Activated CD4-positive, CD25-positive, alpha-beta regulatory T cell treated with anti-CD3 and anti-CD28 coated beads, Interleukin-2, amount 50 U/mL, for 72 hours (primary cell): ENCODE results near the gene C1D.
"Not testable (repeated sequence)": the region's sequence is repeated elsewhere in the genome, so short reads cannot be mapped to it uniquely, and the experiment has no call there.

ENCODE experiments used
- DNase-seq: peaks from one replicate; pipeline ENCODE4 v3.0.0; 2021

Gene C1D

GRCh38 chr2:68062680-68063387, at the start of gene C1D:
Gene C1D, minus strand, starts transcription at chr2:68063004. Its CDS starts 15,694 bp downstream, at chr2:68047310.
- peak; percentile 96 for DNase-seq

GRCh38 chr2:68110102-68110501, 47.3 kb upstream of the C1D start:
- no peak for DNase-seq

GRCh38 chr2:68108120-68108519, 45.3 kb upstream of the C1D start:
- DNase-seq = no peak

GRCh38 chr2:68107475-68107874, 44.7 kb upstream of the C1D start:
- DNase-seq = no peak

GRCh38 chr2:68104111-68104835, 41.5 kb upstream of the C1D start:
- DNase-seq = no peak

GRCh38 chr2:68103709-68104055, 40.9 kb upstream of the C1D start:
- DNase-seq = no peak

GRCh38 chr2:68103030-68103708, 40.4 kb upstream of the C1D start:
- no peak for DNase-seq

- DNase-seq = no peak
Observed at GRCh38 chr2:68100189-68100588, 37.4 kb upstream of the C1D start.

- DNase-seq = no peak
Observed at GRCh38 chr2:68099260-68099659, 36.5 kb upstream of the C1D start.

GRCh38 chr2:68098291-68098797, 35.5 kb upstream of the C1D start:
- DNase-seq = no peak

- DNase-seq = no peak
Observed at GRCh38 chr2:68094111-68094510, 31.3 kb upstream of the C1D start.

- no peak for DNase-seq
Observed at GRCh38 chr2:68093634-68094033, 30.8 kb upstream of the C1D start.

GRCh38 chr2:68091439-68092034, 28.7 kb upstream of the C1D start:
- no peak for DNase-seq

GRCh38 chr2:68089961-68090360, 27.2 kb upstream of the C1D start:
- DNase-seq = no peak

- DNase-seq = no peak
Observed at GRCh38 chr2:68088940-68089339, 26.1 kb upstream of the C1D start.

- DNase-seq = no peak
Observed at GRCh38 chr2:68086166-68086565, 23.4 kb upstream of the C1D start.

GRCh38 chr2:68083346-68083745, 20.5 kb upstream of the C1D start:
- no peak for DNase-seq

GRCh38 chr2:68074050-68074449, 11.2 kb upstream of the C1D start:
- DNase-seq = no peak

- DNase-seq = not testable (repeated sequence)
Observed at GRCh38 chr2:68063797-68064646, 1.2 kb upstream of the C1D start.

GRCh38 chr2:68060652-68061051, 2.2 kb downstream of the C1D start:
- DNase-seq = no peak

- no peak for DNase-seq
Observed at GRCh38 chr2:68059784-68060525, 2.8 kb downstream of the C1D start.
